HCT116 (cell line): ENCODE measurements around the gene GALNT11.

ENCODE experiments used
- EZH2 ChIP-seq: fragments of 200-600 bp; sonication (generic); IDR thresholded peaks from 2 replicates; pipeline ENCODE4 v1.6.1; 2017; ENCODE audit warnings: antibody characterized with exemption, mixed run types
- MAX ChIP-seq: IDR thresholded peaks from 2 replicates; pipeline ENCODE4 v1.6.1; 2012
- POLR2AphosphoS5 ChIP-seq: IDR thresholded peaks from 2 replicates; pipeline ENCODE4 v1.6.1; 2011; ENCODE audit warnings: mild to moderate bottlenecking, low read depth, low read length, moderate library complexity
- RAD21 ChIP-seq: IDR thresholded peaks from 2 replicates; pipeline ENCODE4 v1.6.1; 2012; ENCODE audit warnings: low read depth, mild to moderate bottlenecking
- TF ChIP-seq, protein P1 (sequence below), 3 experiments: fragments of 200-600 bp in 1 of 3; sonication (generic) in 1 of 3; IDR thresholded peaks in 2 of 3; conservative IDR thresholded peaks in 1 of 3; 2 replicates each; pipeline ENCODE4 v1.5.1; 2012 to 2017; ENCODE audit warnings: low read depth in 2 of 3, low read length in 2 of 3, antibody characterized with exemption in 1 of 3, borderline replicate concordance in 1 of 3, control low read depth in 1 of 3, mild to moderate bottlenecking in 1 of 3, mixed read lengths in 1 of 3, mixed run types in 1 of 3, moderate library complexity in 1 of 3; ENCODE audit not compliant: insufficient read depth in 1 of 3

DNA sequence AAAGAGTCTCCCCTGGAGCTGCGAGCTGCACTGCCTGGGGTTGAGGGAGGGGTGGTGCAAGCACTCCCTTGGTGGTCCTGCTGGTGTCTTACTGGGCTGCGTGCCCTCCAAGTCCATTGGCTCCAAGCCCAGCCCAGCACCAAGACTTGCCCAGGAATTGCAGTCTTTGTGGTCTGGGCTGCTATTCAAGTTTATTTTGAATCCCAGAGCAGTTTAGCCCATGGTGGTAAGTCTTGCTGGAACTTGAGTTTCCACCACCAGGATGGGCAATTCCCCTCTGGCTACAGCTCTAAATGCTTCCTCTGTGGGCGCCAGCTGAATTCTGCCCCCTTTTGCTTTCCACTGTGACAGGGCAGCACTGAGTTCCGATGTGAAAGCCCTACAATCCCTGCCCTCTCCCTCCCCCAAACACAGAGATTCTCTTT, 25.1 kb downstream of the GALNT11 start:
- TF ChIP-seq, protein P1, sequence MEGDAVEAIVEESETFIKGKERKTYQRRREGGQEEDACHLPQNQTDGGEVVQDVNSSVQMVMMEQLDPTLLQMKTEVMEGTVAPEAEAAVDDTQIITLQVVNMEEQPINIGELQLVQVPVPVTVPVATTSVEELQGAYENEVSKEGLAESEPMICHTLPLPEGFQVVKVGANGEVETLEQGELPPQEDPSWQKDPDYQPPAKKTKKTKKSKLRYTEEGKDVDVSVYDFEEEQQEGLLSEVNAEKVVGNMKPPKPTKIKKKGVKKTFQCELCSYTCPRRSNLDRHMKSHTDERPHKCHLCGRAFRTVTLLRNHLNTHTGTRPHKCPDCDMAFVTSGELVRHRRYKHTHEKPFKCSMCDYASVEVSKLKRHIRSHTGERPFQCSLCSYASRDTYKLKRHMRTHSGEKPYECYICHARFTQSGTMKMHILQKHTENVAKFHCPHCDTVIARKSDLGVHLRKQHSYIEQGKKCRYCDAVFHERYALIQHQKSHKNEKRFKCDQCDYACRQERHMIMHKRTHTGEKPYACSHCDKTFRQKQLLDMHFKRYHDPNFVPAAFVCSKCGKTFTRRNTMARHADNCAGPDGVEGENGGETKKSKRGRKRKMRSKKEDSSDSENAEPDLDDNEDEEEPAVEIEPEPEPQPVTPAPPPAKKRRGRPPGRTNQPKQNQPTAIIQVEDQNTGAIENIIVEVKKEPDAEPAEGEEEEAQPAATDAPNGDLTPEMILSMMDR (IDR thresholded peaks at IDR 0.05 in 2 of 3, conservative IDR thresholded peaks at IDR 0.05 in 1 of 3; ENCODE audit: borderline replicate concordance in 1 of 3, insufficient read depth in 1 of 3, low read depth in 2 of 3, low read length in 2 of 3): no peak
- no peak for TF ChIP-seq POLR2AphosphoS5
- no peak for TF ChIP-seq RAD21
- TF ChIP-seq MAX: no peak
- no peak for TF ChIP-seq EZH2
